HG03196 (cell line): ENCODE data around the gene HLCS.
"Not testable (repeated sequence)": the region's sequence is repeated elsewhere in the genome, so short reads cannot be mapped to it uniquely, and the experiment has no call there.

Experiments
- ATAC-seq: cut with Tn5 transposase; IDR thresholded peaks from one replicate; pipeline ENCODE4 v1.9.1; 2021; ENCODE audit not compliant: unreplicated experiment

HLCS gene

GRCh38 chr21:36966066-36966820 lies at the start of gene HLCS:
Gene HLCS, minus strand, starts transcription at chr21:36966669. Its CDS starts 31 bp downstream, at chr21:36966638.
- ATAC-seq = peak; percentile 78

DNA sequence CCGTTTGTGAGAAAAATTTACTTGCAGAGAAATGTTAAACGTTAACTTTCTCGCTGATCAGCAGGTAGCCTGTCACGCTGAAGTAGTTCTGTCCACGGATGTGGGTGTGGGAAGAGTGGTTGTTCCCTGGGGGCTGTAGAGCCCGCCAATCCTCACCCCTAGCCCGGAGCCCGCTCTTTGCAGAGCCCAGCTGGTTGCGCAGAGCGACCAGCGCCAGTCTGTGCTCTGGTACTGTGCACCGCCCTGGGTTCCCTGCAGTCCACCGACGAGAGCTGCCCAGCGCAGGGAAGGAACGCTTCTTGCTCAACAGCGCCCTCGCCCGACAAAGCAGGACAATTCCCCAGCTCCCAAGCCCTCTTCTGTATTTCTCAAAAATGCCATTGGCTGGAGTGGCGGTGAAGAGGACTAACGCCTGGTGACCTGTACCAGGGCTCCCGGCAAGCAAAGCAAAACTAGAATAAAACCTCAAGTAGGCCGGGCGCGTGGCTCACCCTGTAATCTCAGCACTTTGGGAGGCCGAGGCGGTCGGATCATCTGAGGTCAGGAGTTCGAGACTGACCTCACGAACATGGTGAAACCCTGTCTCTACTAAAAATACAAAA lies 43.4 kb upstream of the HLCS start:
- ATAC-seq = peak; percentile 96

DNA sequence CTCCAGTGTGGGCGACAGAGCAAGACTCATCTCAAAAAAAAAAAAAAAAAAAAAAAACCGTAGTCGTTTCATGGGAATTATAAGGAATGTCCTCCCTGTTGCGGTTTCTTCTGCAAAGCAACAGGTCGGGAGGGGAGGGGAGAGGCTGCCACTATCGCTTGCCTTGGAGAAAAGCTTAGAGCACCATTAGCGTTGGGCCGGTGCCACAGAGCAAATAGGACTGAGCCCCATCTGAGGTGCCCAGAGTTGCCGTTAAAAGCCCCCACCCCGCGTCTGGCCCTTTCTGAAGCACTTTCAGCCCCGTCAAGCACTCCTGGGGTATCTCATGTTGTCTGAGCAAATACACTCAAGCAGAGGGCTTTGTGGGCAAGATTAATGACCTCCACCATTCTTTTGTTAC lies 42.3 kb upstream of the HLCS start:
- no peak for ATAC-seq

- ATAC-seq = no peak
Measured at GRCh38 chr21:37006486-37007291, 40.2 kb upstream of the HLCS start, which contains the start of gene RIPPLY3. Gene RIPPLY3, plus strand, starts transcription at chr21:37006702. Its CDS starts 71 bp downstream, at chr21:37006773.

GRCh38 chr21:37005548-37006485 lies 39.3 kb upstream of the HLCS start:
- no peak for ATAC-seq

GRCh38 chr21:37003917-37004316 lies 37.4 kb upstream of the HLCS start:
- not testable (repeated sequence) for ATAC-seq

DNA sequence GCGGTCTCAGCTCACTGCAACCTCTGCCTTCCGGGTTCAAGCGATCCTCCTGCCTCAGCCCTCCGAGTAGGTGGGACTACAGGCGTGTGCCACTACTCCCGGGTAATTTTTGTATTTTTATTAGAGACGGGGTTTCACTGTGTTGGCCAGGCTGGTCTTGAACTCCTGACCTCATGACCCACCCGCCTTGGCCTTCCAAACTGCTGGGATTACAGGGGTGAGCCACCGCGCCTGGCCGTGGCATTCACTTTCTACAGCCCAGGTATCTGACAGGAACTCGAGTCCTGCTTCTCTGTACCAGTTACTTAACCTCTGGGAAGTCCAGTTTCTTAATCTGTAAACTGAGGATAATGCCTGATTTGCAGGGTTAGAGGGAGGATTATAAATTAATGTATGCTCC lies 36.4 kb upstream of the HLCS start:
- not testable (repeated sequence) for ATAC-seq

DNA sequence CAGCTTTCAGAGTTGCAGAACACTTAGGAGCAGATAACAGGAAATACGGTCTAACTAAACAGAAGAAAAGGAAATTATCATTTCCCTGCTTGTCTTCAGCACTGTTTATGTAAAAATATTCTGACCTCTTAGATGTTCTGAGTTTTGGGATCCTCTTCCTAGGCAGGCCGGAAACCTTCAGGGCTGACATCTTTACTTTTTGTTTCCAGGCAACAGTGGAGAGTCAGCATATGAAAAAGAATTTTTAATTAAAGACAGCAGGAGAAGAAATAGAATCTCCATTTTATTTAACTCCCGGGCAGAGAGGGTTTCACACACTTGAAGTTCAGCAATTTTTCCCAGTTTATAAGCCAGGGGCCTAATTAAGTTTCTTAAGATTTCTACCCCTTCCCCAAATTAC lies 35.0 kb upstream of the HLCS start:
- ATAC-seq = no peak

DNA sequence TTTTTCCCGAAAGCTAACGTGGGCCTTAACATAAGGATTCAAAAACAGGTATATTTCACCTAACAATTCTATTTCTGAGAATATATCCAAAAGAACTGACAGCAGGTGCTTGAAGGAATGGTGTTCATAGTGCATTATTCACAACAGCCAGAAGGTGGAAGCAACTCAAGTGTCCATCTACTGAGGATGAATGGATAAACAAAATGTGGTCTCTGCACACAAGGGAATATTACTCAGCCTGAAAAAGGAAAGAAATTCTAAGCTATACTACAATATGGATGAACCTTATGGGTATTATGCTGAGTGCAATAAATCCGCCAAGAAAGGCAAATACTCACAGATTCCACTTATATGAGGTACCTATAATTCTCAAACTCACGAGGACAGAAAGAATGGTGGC lies 33.9 kb upstream of the HLCS start:
- no peak for ATAC-seq

GRCh38 chr21:36999131-36999898 lies 32.8 kb upstream of the HLCS start:
- ATAC-seq = no peak

DNA sequence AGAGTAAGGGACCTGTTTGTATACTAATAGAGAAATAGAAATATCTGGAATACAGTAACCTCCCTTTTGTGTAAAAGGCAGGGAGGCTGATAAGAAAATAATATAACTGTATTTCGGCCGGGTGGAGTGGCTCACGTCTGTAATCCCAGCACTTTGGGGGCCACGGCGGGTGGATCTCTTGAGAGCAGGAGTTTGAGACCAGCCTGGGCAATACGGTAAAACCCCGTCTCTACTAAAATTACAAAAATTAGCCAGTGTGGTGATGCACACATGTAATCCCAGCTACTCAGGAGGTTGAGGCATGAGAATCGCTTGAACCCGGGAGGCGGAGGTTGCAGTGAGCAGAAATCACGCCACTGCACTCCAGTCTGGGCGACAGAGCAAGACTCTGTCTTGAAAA lies 28.8 kb upstream of the HLCS start:
- not testable (repeated sequence) for ATAC-seq

DNA sequence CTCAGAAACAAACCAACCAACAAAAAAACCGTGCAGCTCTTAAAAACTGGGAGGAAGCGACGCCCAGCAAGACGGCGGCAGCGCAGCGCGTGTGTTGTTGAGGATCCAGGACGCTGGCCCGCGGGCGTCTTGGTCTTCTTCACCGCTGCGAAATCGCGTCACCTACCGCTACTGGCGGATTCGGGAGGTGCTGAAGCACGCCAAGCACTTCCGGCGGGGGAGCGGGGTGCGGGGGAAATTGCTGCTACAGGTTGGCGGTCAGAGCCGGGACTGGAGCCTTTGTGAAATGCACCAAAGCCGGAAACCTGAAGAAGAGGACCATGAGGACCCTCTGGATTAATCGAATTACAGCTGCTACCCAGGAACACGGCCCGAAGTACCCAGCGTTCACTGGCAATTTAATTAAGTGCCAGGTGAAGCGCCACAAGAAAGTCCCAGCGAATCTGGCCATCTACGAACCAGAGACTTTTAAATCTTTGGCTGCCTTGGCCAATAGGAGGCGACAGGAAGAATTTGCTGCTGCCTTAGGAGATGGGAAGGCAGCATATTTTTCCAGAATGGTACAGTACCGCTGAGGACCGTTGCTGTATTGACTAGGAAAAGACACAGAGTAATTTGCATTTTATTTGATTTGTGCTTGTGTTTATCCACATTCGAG lies 28.2 kb upstream of the HLCS start:
- no peak for ATAC-seq

GRCh38 chr21:36992671-36993070 lies 26.2 kb upstream of the HLCS start:
- ATAC-seq = no peak

DNA sequence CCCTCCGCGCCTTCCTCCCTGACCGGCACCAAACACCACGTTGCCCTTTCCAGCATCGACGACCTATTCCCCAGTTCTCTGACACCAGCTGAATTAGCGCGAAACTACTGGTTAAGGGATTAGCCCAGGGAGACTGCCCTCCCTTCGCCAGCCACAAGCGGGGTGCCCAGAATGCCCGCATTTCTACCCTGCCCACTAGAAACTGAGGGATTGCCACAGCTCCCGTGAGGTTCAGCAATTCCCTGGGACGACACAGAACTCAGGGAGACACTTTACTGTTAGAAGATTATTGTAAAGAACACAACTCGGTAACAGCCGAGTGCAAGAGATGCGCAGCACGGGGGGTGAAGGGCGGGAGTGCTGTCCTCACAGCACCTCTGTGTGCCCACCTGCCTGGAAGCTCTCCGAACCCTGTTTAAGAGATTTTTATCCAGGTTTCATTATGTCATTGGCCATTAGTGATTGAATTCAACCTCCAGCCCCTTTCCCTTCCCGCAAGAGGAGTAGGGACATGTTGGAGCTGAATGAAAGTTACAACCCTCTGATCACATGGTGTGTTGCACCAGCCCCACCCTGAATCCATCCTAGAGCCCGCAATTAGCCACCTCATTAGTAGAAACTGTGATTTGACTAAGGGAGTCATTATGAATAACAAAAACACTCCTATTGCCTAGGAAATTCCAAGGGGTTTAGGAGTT lies 24.2 kb upstream of the HLCS start:
- no peak for ATAC-seq

- peak; percentile 92 for ATAC-seq
Measured at GRCh38 chr21:36989699-36990507, 23.4 kb upstream of the HLCS start.

- not testable (repeated sequence) for ATAC-seq
Measured at GRCh38 chr21:36989199-36989698, 22.8 kb upstream of the HLCS start.

DNA sequence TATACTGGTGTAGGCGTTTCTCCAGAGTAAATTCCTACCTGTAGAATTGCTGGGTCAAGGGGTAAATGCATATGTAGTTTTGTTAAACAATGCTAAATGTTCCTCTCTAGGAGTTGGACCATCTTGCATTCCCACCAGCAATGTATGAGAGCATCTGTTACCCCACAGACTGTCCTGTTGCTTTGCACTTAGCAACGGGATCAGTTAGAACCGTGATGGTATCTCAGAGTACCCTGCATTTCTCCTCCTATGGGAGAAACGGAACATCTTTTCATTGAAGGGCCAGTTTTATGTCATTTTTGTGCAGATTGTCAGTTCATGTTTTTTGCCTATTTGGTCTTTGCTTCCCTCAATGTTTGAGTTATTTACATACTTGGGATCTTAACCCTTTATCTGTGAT lies 22.1 kb upstream of the HLCS start:
- ATAC-seq = no peak

DNA sequence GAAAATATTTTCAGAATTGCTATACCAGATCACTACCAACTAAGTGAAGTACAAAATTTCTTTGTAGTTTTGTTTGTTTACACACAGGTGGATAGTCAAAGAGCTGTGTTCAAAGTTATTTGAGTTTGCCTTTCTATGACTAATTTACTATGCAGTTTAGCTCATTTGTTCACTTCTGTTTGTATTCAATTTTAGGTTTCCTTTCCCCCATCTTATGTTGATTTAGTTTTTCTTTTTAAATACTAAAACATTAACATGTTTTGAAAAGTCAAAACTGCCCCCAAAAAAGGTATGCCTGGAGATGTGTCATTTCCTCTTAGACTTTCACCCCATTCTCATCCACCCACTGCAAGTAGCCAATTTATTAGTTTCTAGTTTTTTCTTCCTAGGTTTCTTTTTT lies 21.4 kb upstream of the HLCS start:
- ATAC-seq = no peak
